NCI-H774 (cell line): ENCODE results near the gene ANKRD13A.
A peak's percentile ranks its signal among the peaks of the same experiment; 100 is the strongest.
"Not testable (repeated sequence)": the region's sequence is repeated elsewhere in the genome, so short reads cannot be mapped to it uniquely, and the experiment has no call there.

Experiments used
- DNase-seq: peaks from one replicate; lab custom pipeline; 2025; lab: John Stamatoyannopoulos, UW

Gene ANKRD13A

GRCh38 chr12:110007881-110008280, 8.7 kb downstream of the ANKRD13A start:
- no peak for DNase-seq

DNA sequence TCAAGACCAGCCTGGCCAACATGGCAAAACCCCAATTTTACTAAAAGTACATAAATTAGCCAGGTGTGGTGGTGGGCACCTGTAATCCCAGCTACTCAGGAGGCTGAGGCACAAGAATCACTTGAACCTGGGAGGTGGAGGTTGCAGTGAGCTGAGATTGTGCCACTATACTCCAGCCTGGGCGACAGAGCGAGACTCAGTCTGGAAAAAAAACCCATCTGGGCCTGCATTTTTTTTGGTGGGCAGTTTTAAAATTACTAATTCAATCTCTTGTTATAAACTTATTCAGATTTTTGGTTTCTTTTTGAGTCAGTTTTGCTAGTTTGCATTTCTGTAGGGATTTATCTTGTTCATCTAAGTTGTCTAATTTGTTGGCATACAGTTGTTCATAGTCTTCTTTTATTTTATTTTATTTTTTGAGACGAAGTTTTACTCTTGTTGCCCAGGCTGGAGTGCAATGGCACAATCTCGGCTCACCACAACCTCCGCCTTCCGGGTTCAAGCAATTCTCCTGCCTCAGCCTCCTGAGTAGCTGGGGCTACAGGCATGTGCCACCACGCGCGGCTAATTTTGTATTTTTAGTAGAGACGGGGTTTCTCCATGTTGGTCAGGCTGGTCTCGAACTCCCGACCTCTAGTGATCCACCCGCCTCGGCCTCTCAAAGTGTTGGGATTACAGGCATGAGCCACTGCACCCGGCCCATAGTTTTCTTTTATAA, 9.6 kb downstream of the ANKRD13A start:
- not testable (repeated sequence) for DNase-seq

GRCh38 chr12:110010853-110011723, 11.9 kb downstream of the ANKRD13A start:
- no peak for DNase-seq

GRCh38 chr12:110012137-110012536, 12.9 kb downstream of the ANKRD13A start:
- no peak for DNase-seq

DNA sequence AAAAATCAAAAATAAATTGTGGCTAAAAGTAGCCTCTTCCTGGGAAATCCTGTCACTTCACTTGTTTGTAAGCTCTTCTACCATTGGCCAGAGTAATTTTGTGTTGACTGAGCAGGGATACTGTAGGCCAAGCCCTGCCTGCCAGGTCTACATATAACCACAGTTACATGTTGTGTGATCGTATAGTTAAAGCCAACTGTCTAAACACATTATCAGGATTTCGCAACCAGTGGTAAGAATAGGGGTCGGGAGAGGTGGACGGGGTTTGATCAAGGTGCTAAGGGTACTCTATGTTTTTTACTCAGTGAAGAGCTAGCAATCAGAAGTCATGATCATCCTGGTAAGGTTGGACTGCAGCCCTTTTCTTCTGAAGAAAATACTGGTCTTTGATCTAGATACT, 13.4 kb downstream of the ANKRD13A start:
- DNase-seq: no peak

- DNase-seq: no peak
These were observed 15.9 kb downstream of the ANKRD13A start for GRCh38 chr12:110015132-110015531.

DNA sequence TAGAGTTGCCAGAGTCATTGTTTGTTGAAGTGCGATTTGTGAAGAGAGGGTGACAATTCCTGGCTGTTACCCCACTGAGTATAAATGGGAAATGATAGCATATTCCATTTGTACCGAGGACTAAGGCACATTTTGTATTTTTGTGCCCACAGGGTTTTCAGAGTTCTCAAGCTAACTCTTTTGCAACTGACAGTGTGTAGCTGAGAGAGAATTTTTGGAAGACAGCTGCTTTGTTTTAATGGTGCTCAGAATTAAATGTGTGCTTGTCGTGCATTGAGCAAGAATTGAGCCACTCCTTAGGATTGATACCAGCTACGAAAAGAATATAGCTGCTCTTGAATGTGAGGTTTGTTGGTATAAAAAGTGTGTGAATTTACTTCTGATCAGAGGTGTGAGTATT, 21.7 kb downstream of the ANKRD13A start:
- no peak for DNase-seq

DNA sequence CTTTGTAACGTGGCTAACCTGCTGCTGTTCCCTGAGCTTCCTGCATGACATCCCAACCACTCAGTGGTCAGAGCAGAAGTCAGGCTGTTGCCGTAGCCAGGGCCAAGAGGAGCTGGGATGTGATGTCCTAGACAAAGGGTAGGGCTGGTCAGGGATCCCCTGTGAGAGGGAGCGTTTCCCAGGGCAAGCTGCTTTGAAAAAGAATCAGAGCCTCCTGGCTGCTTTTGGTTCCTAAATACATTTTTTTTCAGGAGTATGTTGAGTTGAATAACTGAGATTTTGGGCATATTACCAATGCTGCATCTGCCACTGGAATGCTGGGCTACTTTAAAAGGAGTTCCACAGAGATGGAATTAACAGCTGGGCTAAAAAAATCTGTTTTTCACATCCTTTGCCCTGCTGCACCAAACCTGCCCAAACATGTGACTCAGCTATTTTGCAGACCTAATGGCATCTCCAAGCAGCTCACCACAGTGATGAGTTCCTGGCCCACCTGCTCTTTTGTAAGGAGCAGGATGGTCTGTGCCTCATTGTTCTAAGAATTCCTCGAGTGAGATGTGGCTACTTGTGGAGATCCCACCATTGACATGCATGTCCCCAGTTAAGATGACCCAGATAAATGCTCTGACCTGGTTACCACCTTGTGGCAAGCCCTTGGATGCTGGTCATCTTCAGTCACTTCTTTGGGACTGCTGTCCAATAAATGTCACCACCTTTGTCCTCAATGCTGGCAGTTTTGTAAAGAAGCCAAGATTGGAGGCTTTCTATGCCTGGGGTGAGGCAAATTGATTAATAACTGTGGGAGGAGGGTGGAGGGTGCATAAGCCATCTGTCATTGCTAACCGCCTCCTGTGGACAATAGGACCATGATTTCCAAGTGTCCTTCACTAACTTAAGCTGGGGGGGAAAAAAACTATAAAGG, 24.1 kb downstream of the ANKRD13A start:
- no peak for DNase-seq

- DNase-seq: no peak
These were observed 24.8 kb downstream of the ANKRD13A start for GRCh38 chr12:110024051-110024450.

DNA sequence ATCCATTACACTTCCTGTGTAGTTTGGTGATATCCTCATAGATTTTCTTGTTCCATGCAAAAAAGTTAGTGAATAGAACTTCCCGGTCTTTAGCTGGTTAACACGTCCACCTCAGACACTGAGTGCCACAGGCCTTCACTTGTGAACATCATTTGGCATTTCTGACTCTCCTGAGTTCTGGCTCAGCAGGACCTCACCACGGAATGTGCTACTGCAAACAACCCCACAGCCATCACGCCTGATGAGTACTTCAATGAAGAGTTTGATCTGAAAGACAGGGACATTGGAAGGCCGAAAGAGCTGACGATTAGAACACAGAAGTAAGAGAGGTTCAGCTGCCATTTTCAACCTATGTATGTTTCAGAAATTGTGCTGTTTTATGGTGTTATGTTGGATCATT, 29.1 kb downstream of the ANKRD13A start:
- no peak for DNase-seq

DNA sequence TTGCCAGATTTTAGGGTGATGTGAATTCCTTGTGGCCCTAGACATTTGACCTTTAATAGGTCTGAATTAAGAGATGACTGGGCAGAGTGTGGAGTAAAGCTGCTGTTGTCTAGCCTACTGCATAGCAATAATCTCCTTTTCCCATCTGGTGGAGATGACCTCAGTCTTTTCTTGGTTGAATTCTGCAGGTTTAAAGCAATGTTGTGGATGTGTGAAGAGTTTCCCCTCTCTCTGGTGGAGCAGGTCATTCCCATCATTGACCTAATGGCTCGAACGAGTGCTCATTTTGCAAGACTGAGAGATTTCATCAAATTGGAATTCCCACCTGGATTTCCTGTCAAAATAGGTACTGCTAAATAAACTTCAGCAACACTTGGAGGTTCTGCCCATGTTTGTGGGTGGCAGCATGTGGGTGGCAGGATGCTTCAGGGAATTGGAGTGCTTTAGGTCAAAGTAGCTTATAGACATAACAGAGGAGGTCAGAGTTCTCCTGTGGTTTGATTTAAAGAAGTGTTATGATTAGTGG, 30.1 kb downstream of the ANKRD13A start:
- no peak for DNase-seq

GRCh38 chr12:110033888-110034287, 34.7 kb downstream of the ANKRD13A start:
- no peak for DNase-seq

DNA sequence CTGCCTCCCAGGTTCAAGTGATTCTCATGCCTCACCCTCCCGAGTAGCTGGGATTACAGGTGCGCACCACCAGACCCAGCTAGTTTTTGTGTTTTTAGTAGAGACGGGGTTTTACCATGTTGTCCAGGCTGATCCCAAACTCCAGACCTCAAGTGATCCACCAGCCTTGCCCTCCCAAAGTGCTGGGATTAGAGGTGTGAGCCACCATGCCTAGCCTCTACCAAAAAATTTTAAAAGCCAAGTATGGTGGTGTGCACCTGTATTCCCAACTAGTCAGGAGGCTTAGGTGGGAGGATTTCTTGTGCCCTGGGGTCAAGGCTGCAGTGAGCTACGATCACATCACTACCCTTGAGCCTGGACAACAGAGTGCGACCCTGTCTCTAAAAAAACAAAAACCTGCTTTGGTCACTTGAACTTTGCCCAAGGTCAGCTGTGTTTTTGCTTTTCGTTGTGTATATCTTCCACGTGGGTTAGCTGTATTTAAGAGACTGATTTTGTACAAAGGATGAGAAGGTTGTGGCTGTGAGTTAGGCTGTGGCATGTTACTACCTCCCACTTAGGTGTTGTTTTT, 36.4 kb downstream of the ANKRD13A start:
- DNase-seq: no peak

DNA sequence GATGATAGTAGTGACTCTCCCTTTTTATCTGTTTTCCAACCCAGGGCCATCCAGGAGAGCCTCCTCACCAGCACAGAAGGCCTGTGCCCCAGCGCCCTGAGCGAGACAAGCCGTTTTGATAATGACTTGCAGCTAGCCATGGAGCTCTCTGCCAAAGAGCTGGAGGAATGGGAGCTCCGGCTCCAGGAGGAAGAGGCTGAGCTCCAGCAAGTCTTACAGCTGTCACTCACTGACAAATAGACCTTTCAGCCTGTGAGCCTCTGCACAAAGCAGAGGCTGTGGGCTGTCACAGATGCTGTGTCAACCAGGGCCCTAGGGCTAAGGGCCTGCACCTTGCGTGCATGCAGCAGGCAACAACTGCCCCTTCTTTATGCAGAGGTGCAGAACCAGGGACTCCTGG, 38.1 kb downstream of the ANKRD13A start:
- DNase-seq: no peak

GRCh38 chr12:110038741-110039084, 39.5 kb downstream of the ANKRD13A start:
- DNase-seq: no peak

DNA sequence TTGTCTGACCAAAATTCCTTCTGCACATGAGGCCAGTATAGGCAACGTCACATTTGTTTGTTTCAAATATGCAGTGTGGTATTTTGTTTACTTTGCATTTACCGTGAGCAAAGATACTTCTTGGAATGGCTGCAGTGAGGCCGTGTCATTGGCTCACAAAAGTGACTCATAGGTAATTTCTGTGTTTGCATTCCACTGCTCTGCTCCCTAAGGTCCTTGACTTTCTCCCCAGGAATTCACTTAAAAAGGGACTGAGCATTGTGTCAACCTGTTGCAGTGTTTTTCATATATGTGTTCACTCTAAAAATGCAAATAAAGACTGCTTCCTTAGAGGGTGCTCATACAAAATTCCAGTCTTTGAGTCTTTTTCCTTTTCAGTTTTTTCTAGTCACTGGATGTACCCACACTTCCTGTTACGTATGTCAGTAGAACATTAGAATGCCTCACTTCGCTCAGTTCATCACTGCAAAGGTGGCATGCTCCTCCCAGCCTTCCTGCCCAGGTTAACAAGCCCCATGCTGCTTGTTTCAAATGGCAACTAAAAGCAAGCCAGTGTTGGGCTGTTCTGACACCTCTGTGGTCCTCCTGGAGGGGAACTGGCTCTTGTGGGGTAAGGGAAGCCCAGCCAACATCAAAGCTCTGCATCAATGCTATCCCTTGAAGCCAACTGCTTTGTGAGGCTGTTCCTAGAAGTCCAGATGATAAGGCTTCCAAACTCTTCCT, 40.0 kb downstream of the ANKRD13A start:
- peak; percentile 52 for DNase-seq

DNA sequence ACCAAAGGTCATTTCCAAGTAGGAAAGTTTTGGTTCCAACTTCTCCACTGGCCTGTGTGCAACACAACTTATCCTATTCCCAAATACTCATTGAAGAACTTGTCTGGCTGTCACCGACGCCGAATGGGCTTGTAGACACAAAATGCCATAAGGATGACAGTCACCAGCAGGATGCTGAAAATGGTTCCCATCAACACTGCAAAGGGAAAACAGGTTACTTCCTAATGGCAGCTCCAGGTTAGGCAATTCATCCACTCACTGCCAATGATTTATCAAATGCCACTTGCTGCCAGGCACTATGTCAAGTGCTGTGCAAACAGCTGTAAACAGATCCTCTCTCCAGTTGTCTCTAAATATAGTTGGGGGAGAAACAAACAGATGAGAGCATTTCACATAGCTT, 43.0 kb downstream of the ANKRD13A start:
- peak; percentile 73 for DNase-seq

- DNase-seq: no peak
These were observed 47.4 kb downstream of the ANKRD13A start for GRCh38 chr12:110046451-110047187.

GRCh38 chr12:110047297-110047940, 48.2 kb downstream of the ANKRD13A start:
- no peak for DNase-seq
